K562 (cell line): ENCODE results near the gene GPR32. TPM values are rescaled to one million over a fixed set of nuclear protein-coding genes. Genes with fewer than 3 reads are reported as not detected.

Experiments used
- BACH1 ChIP-seq: fragments of 200-800 bp; sonication (Bioruptor generic); IDR thresholded peaks from 2 replicates; pipeline ENCODE4 v1.6.1; 2016; ENCODE audit warnings: missing genetic modification characterization, missing compliant biosample characterization
- MGA ChIP-seq: fragments of 450-650 bp; IDR thresholded peaks from 2 replicates; pipeline ENCODE4 v1.6.1; 2016; ENCODE audit warnings: mild to moderate bottlenecking, moderate library complexity
- MLLT1 ChIP-seq, 2 experiments: fragments of 450-650 bp; IDR thresholded peaks; 2 replicates each; pipeline ENCODE4 v1.6.1; 2016
- PHF20 ChIP-seq: fragments of 450-650 bp; IDR thresholded peaks from 2 replicates; pipeline ENCODE4 v1.6.1; 2018; ENCODE audit not compliant: partially characterized antibody
- PHF8 ChIP-seq: fragments of 200-600 bp; sonication (generic); IDR thresholded peaks from 2 replicates; pipeline ENCODE4 v1.6.1; 2012; ENCODE audit warnings: mixed run types, mild to moderate bottlenecking, inconsistent platforms, low read length, moderate library complexity, borderline replicate concordance
- TAF1 ChIP-seq: IDR thresholded peaks from 2 replicates; pipeline ENCODE4 v1.6.1; 2011; ENCODE audit warnings: mild to moderate bottlenecking, low read length, moderate library complexity; ENCODE audit not compliant: insufficient read depth, control insufficient read depth, severe bottlenecking; ENCODE audit errors: extremely low read depth
- TAF7 ChIP-seq: fragments of 450-650 bp; IDR thresholded peaks from 2 replicates; pipeline ENCODE4 v1.6.1; 2016; ENCODE audit warnings: missing genetic modification characterization, missing compliant biosample characterization
- TFAM ChIP-seq: fragments of 250-450 bp; sonication (Bioruptor Pico); conservative IDR thresholded peaks from 2 replicates; pipeline ENCODE4 v1.5.0; 2021; ENCODE audit warnings: mild to moderate bottlenecking, moderate library complexity
- ZC3H4 ChIP-seq: sonication (generic); formaldehyde crosslinking; IDR thresholded peaks from 2 replicates; pipeline ENCODE4 v1.9.0; 2021; ENCODE audit warnings: missing genetic modification reagents, borderline replicate concordance
- ZKSCAN8 ChIP-seq: fragments of 200-800 bp; sonication (Bioruptor generic); IDR thresholded peaks from 2 replicates; pipeline ENCODE4 v1.6.1; 2016; ENCODE audit warnings: missing genetic modification characterization, missing compliant biosample characterization
- ZNF398 ChIP-seq: fragments of 250-450 bp; sonication (Bioruptor Pico); IDR thresholded peaks from 2 replicates; pipeline ENCODE4 v1.8.0; 2021; ENCODE audit warnings: moderate library complexity, mild to moderate bottlenecking, inconsistent platforms
- polyA plus RNA-seq, 8 experiments: library from polyadenylated mRNA; depleted of rRNA in 4 of 8; stranded (reverse) in 5 of 8; unstranded in 3 of 8; fragments of >200 nt; fragmentation: Nextera tagmentation in 2 of 8; fragmentation: Illumina TruSeq in 1 of 8; extraction: Ambion mirVana in 2 of 8; extraction: Trizol in 1 of 8; gene quantifications; 2 replicates each; pipeline versions ENCODE4 v1.2.1 to v1.2.3, GENCODE V29; 2011 to 2014; ENCODE audit warnings: inconsistent platforms in 1 of 8, missing spikeins in 1 of 8
- total RNA-seq, 7 experiments: library from RNA; depleted of rRNA in 6 of 7; stranded (reverse); fragments of >200 nt in 6 of 7; fragmentation: Illumina TruSeq in 2 of 7; extraction: Trizol in 2 of 7; gene quantifications; 2 replicates each; pipeline versions ENCODE4 v1.2.1 to v1.2.3, GENCODE V29; 2011 to 2021; ENCODE audit warnings: low replicate concordance in 1 of 7

Gene GPR32
- total and polyA plus RNA-seq, 9 of the 15 experiments (the other 6 are each of a cell fraction or from before 2014, with no cell fraction given) = not detected

- peak; percentile 82 to 87; a peak in 2 of 4 replicates for TF ChIP-seq MLLT1 (IDR thresholded peaks at IDR 0.05)
- TF ChIP-seq ZNF398 (CRISPR knock-in tag) = no peak
- TF ChIP-seq BACH1 (tag) = no peak
- no peak for TF ChIP-seq ZC3H4 (CRISPR knock-in tag)
- peak; percentile 78 for TF ChIP-seq MGA
- peak; percentile 95 for TF ChIP-seq TAF1
- TF ChIP-seq TFAM (CRISPR knock-in tag) = no peak
- TF ChIP-seq PHF8 = peak; percentile 92
- no peak for TF ChIP-seq ZKSCAN8 (CRISPR knock-in tag)
- TF ChIP-seq PHF20 = peak; percentile 70
- TF ChIP-seq TAF7 (tag) = peak; percentile 96
Observed at GRCh38 chr19:50804420-50805272, 34.4 kb downstream of the GPR32 start (continued).
